Sigmoid colon (tissue), 7 donors: ENCODE results near the gene ASPG. TPM values are rescaled to one million over a fixed set of nuclear protein-coding genes. Genes with fewer than 3 reads are reported as not detected.

Experiments
- DNase-seq: peaks from one replicate; pipeline ENCODE4 v3.0.0-alpha.2; 2019
- H3K27ac ChIP-seq, 4 donors: fragments of 200-600 bp; sonication (generic); one replicate each; pipeline ENCODE4 v1.5.1; 2016 to 2019; ENCODE audit warnings: mild to moderate bottlenecking in 1 of 4
- H3K27me3 ChIP-seq, 3 donors: fragments of 200-600 bp; sonication (generic); one replicate each; pipeline ENCODE4 v1.5.1; 2019; ENCODE audit warnings: mild to moderate bottlenecking in 1 of 3
- H3K36me3 ChIP-seq, 4 donors: fragments of 200-600 bp; sonication (generic); one replicate each; pipeline ENCODE4 v1.5.1; 2016 to 2019
- H3K4me1 ChIP-seq, 4 donors: fragments of 200-600 bp; sonication (generic); one replicate each; pipeline ENCODE4 v1.5.1; 2017 to 2019
- H3K4me3 ChIP-seq, 4 donors: fragments of 200-600 bp; sonication (generic); one replicate each; pipeline ENCODE4 v1.5.1; 2017 to 2019; ENCODE audit warnings: mild to moderate bottlenecking in 2 of 4, moderate library complexity in 1 of 4
- H3K9me3 ChIP-seq, 4 donors: fragments of 200-600 bp in 3 of 4; sonication (generic) in 3 of 4; one replicate each; pipeline versions ENCODE4 v1.5.1 to v1.6.1; 2013 to 2019
- EP300 ChIP-seq, 4 donors: sonication (generic); formaldehyde crosslinking; IDR thresholded peaks; one replicate each; pipeline ENCODE4 v1.6.1; 2017; ENCODE audit warnings: antibody characterized with exemption in 4 of 4
- POLR2A ChIP-seq, 2 donors: fragments of 450-650 bp; IDR thresholded peaks; one replicate each; pipeline ENCODE4 v1.6.1; 2016; ENCODE audit warnings: antibody characterized with exemption in 2 of 2, mild to moderate bottlenecking in 2 of 2, moderate library complexity in 2 of 2
- POLR2AphosphoS5 ChIP-seq, 4 donors: sonication (generic); formaldehyde crosslinking; IDR thresholded peaks; one replicate each; pipeline ENCODE4 v1.6.1; 2017; ENCODE audit warnings: antibody characterized with exemption in 4 of 4
- WGBS, 2 donors: extraction: QIAGEN DNeasy Blood & Tissue Kit; methylation state at CpG; one replicate each; pipeline ENCODE4 v1.1.7; 2013; 5-methylcytosine and 5-hydroxymethylcytosine counted together
- intact Hi-C: fragments of 100-400 bp; cut with DNase I; formaldehyde crosslinking; loops from one replicate; pipeline ENCODE4 v1.15.1; 2023
- polyA plus RNA-seq, 3 donors: library from polyadenylated mRNA; stranded (reverse); fragments of 200-250 nt; gene quantifications; one replicate each; pipeline ENCODE4 v1.2.3, GENCODE V29; 2013
- total RNA-seq, 4 donors: library from RNA; depleted of rRNA; stranded (reverse); fragments of >200 nt; gene quantifications; one replicate each; pipeline ENCODE4 v1.1.0, GENCODE V29; 2016
- TF ChIP-seq, protein P1 (sequence below), 4 experiments: fragments of 450-650 bp in 3 of 4; fragments of 200-600 bp in 1 of 4; IDR thresholded peaks; one replicate each; pipeline ENCODE4 v1.5.1; 2016 to 2019; ENCODE audit warnings: antibody characterized with exemption in 4 of 4, mild to moderate bottlenecking in 3 of 4, moderate library complexity in 2 of 4
- donor health status: healthy with polysubstance abuse.
- donor health status: Bipolar disorder and iron deficiency.
- donor health status: healthy.

ASPG gene
- total and polyA plus RNA-seq, 7 donors = 0.14 to 24.6 (median 3.5) TPM; not detected in 1

DNA sequence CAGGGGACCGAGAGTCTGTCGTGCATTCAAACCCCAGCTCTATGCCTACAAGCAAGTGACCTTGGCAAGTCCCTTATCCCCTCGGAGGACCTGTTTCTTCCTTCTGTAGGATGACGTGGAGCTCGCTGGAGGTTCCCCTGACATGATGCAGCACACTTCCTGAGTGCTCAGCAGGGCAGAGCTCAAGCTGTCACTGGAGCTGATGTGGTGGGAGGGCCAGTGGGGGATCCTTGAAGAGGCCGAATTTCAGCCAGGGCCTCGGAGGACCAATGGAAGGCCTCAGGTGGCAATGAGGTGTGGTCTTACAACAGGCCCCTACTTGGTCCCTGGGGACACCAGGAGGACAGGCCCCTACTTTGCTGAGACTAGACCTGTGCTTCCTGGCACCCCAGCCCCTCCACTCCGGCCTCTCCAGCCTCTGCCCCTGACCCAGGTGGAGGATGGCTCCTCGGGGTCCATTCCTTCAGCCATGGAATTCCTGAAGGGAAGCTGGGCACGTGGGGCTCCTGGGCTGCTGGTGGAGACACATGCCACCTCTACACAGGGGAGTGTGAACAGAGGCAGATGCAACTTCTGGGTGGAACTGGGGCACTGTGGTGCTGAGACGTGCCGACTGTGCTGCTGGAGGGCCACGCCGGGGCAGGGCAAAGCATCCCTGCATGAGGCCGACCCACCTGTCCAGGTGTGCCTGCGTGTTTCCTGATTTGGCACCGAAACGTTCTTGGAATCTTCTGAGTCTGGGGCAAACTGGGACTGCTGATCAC, 34.2 kb downstream of the ASPG start:
- intact Hi-C loops = no loop called here
- Histone ChIP-seq H3K9me3 (peaks cover 0 to 6% (median 2%) of the 10 kb centered on the region in 4 donors), H3K4me1 (peaks cover 0 to 20% (median 18%) of the 10 kb centered on the region in 4 donors), H3K27ac (no peak overlapping the region), H3K27me3 (peaks cover 27 to 74% (median 33%) of the 10 kb centered on the region in 3 donors), H3K36me3 (no peaks in the 10 kb centered on the region), H3K4me3 (no peak overlapping the region)
- no peak for DNase-seq
- WGBS, 2 donors = 75 to 83% methylated on average over 18 of the region's 18 CpGs
- no peak for TF ChIP-seq POLR2A (IDR thresholded peaks at IDR 0.05)
- TF ChIP-seq EP300 (IDR thresholded peaks at IDR 0.05) = no peak
- TF ChIP-seq, protein P1, sequence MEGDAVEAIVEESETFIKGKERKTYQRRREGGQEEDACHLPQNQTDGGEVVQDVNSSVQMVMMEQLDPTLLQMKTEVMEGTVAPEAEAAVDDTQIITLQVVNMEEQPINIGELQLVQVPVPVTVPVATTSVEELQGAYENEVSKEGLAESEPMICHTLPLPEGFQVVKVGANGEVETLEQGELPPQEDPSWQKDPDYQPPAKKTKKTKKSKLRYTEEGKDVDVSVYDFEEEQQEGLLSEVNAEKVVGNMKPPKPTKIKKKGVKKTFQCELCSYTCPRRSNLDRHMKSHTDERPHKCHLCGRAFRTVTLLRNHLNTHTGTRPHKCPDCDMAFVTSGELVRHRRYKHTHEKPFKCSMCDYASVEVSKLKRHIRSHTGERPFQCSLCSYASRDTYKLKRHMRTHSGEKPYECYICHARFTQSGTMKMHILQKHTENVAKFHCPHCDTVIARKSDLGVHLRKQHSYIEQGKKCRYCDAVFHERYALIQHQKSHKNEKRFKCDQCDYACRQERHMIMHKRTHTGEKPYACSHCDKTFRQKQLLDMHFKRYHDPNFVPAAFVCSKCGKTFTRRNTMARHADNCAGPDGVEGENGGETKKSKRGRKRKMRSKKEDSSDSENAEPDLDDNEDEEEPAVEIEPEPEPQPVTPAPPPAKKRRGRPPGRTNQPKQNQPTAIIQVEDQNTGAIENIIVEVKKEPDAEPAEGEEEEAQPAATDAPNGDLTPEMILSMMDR (IDR thresholded peaks at IDR 0.05) = no peak
- no peak for TF ChIP-seq POLR2AphosphoS5 (IDR thresholded peaks at IDR 0.05)

DNA sequence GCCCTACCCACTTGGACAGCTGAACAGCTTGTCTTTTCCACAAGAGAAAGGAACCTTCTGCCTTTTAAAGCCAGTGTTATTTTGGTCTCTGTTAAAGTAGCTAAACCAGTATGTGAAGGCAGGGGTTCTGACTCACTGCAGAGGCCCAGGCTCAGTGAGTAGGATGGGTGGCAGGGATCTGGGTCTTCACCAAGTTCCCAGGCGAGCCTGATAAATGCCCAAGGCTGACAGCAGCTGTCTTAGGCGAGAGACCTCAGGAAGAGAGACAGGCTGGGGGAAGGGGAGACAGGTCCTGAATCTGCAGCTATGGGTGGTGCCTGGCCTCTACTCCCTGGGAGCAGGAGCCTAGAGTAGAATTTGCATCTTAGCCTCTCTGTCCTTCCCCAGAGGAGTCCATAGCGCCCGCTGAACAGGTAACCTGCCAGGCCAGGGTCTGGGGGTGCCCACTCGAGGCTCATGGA, 34.8 kb downstream of the ASPG start:
- no peaks in the 10 kb centered on the region for H3K36me3 ChIP-seq
- 81 to 90% methylated on average over 5 of the region's 5 CpGs for WGBS, 2 donors
- DNase-seq = no peak

DNA sequence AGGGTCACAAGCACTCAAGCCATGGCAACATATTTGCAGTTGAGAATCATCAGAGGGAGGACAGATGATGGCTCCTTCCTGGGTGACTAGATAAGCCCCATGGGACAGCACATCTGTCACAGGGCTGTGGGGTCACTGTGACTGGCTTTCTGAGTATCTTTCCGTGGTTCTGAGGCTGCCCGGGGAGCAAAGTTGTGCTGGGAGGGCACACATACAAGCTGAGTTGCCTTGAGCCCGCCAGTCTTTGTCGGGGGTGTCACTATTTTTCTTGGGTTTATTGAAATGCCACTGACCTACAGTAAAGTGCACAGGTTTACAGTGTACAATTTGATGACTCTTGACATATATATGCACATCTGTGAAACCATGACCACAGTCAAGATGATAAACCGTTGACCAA, 35.6 kb downstream of the ASPG start:
- Histone ChIP-seq H3K4me3 (no peak overlapping the region), H3K27ac (no peak overlapping the region), H3K4me1 (peaks cover 0 to 19% (median 18%) of the 10 kb centered on the region in 4 donors), H3K36me3 (no peaks in the 10 kb centered on the region), H3K27me3 (peaks cover 24 to 65% (median 31%) of the 10 kb centered on the region in 3 donors), H3K9me3 (peaks cover 0 to 9% (median 3%) of the 10 kb centered on the region in 4 donors)
- WGBS, 2 donors = 82 to 83% methylated on average over 5 of the region's 5 CpGs
- intact Hi-C loops = no loop called here
- TF ChIP-seq, protein P1 (IDR thresholded peaks at IDR 0.05) = no peak
- TF ChIP-seq POLR2AphosphoS5 (IDR thresholded peaks at IDR 0.05) = no peak
- TF ChIP-seq EP300 (IDR thresholded peaks at IDR 0.05) = no peak
- TF ChIP-seq POLR2A (IDR thresholded peaks at IDR 0.05) = no peak
- no peak for DNase-seq

More for the DNA sequence above, 34.8 kb downstream of the ASPG start:
- TF ChIP-seq, protein P1 (IDR thresholded peaks at IDR 0.05) = no peak
- TF ChIP-seq POLR2AphosphoS5 (IDR thresholded peaks at IDR 0.05) = no peak
- TF ChIP-seq EP300 (IDR thresholded peaks at IDR 0.05) = no peak
- no peak for TF ChIP-seq POLR2A (IDR thresholded peaks at IDR 0.05)
- Histone ChIP-seq H3K27ac (no peak overlapping the region), H3K4me3 (no peak overlapping the region), H3K27me3 (peaks cover 27 to 74% (median 33%) of the 10 kb centered on the region in 3 donors), H3K9me3 (peaks cover 0 to 6% (median 3%) of the 10 kb centered on the region in 4 donors), H3K4me1 (peaks cover 0 to 20% (median 18%) of the 10 kb centered on the region in 4 donors)
- intact Hi-C loops = no loop called here

DNA sequence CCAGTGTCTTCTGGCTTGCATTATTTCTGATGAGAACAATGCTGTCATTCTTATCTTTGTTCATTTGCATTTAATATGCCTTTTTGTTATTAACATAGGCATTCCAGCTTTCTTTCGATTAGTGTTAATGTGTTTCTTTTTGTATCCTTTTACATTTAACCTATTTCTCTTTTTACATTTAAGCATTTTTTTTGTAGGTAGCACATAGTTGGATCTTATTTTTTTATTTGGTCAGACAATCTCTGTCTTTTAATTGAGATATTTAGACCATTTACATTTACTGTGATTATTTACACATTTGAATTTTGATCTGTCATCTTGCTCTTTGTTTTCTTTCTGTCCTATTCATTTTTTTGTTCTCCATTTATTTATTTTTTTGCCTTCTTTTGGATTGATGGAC, 38.4 kb downstream of the ASPG start:
- peaks cover 0 to 38% (median 5%) of the 10 kb centered on the region in 3 donors for H3K27me3 ChIP-seq
- no peaks in the 10 kb centered on the region for H3K36me3 ChIP-seq
- intact Hi-C loops = no loop called here
- no peaks in the 10 kb centered on the region for H3K4me1 ChIP-seq
- WGBS, 2 donors = 97 to 98% methylated on average over 1 of the region's 1 CpG
- no peak for DNase-seq
- no peak overlapping the region for H3K4me3 ChIP-seq
- no peak overlapping the region for H3K27ac ChIP-seq
- peaks cover 0 to 9% (median 3%) of the 10 kb centered on the region in 4 donors for H3K9me3 ChIP-seq
- no peak for TF ChIP-seq EP300 (IDR thresholded peaks at IDR 0.05)
- no peak for TF ChIP-seq POLR2A (IDR thresholded peaks at IDR 0.05)
- TF ChIP-seq POLR2AphosphoS5 (IDR thresholded peaks at IDR 0.05) = no peak
- TF ChIP-seq, protein P1 (IDR thresholded peaks at IDR 0.05) = no peak
